Dendritic cell treated with granulocyte-macrophage colony-stimulating factor and Interleukin-4, amounts not matched to agents 40 ng/mL and 50 ng/mL, for 4 days (primary cell): ENCODE results near the gene LMNTD2.
"Not testable (repeated sequence)": the region's sequence is repeated elsewhere in the genome, so short reads cannot be mapped to it uniquely, and the experiment has no call there.

ENCODE experiments used
- H3K27ac Mint-ChIP-seq: one replicate; pipeline ENCODE4 v1.8.0; 2022; ENCODE audit warnings: mild to moderate bottlenecking, mixed read lengths
- H3K27me3 Mint-ChIP-seq: one replicate; pipeline ENCODE4 v1.8.0; 2022; ENCODE audit warnings: mild to moderate bottlenecking, mixed read lengths
- H3K36me3 Mint-ChIP-seq: one replicate; pipeline ENCODE4 v1.8.0; 2022; ENCODE audit warnings: low read depth, mixed read lengths
- H3K4me1 Mint-ChIP-seq: one replicate; pipeline ENCODE4 v1.8.0; 2022; ENCODE audit warnings: low read depth, mixed read lengths
- H3K4me3 Mint-ChIP-seq: one replicate; pipeline ENCODE4 v1.8.0; 2022; ENCODE audit warnings: mild to moderate bottlenecking, moderate library complexity, mixed read lengths
- H3K9me3 Mint-ChIP-seq: one replicate; pipeline ENCODE4 v1.8.0; 2022; ENCODE audit warnings: mixed read lengths
- intact Hi-C: fragments of 100-400 bp; cut with micrococcal nuclease; formaldehyde crosslinking; loops from one replicate; pipeline ENCODE4 v1.15.0; 2022

The LMNTD2 gene

GRCh38 chr11:516918-517685, 43.4 kb downstream of the LMNTD2 start:
- H3K27me3 Mint-ChIP-seq, H3K27ac Mint-ChIP-seq, H3K4me3 Mint-ChIP-seq, intact Hi-C loops: not testable (repeated sequence)
- Mint-ChIP-seq H3K36me3 (peaks cover 43% of the 10 kb centered on the region), H3K9me3 (peaks cover 11% of the 10 kb centered on the region), H3K4me1 (peaks cover 52% of the 10 kb centered on the region)

GRCh38 chr11:516400-516799, 44.1 kb downstream of the LMNTD2 start:
- intact Hi-C loops: no loop called here
- Mint-ChIP-seq H3K36me3 (peaks cover 50% of the 10 kb centered on the region), H3K27ac (no peak overlapping the region), H3K4me1 (peaks cover 59% of the 10 kb centered on the region), H3K27me3 (no peaks in the 10 kb centered on the region), H3K4me3 (no peak overlapping the region), H3K9me3 (peaks cover 11% of the 10 kb centered on the region)

- Mint-ChIP-seq H3K36me3 (peaks cover 63% of the 10 kb centered on the region), H3K27me3 (no peaks in the 10 kb centered on the region), H3K27ac (peak overlapping the region; percentile 50), H3K4me1 (peaks cover 53% of the 10 kb centered on the region), H3K9me3 (peaks cover 11% of the 10 kb centered on the region), H3K4me3 (no peak overlapping the region)
- intact Hi-C loops: no loop called here
Observed at GRCh38 chr11:515131-515530, 45.4 kb downstream of the LMNTD2 start.

GRCh38 chr11:514606-515005, 45.9 kb downstream of the LMNTD2 start:
- Mint-ChIP-seq H3K27me3 (no peaks in the 10 kb centered on the region), H3K27ac (no peak overlapping the region), H3K9me3 (peaks cover 11% of the 10 kb centered on the region), H3K4me1 (peaks cover 57% of the 10 kb centered on the region), H3K36me3 (peaks cover 68% of the 10 kb centered on the region), H3K4me3 (no peak overlapping the region)
- intact Hi-C loops: no loop called here

GRCh38 chr11:512761-513595, 47.6 kb downstream of the LMNTD2 start:
- H3K4me3 Mint-ChIP-seq: peak overlapping the region; percentile 34
- peaks cover 85% of the 10 kb centered on the region for H3K36me3 Mint-ChIP-seq
- H3K4me1 Mint-ChIP-seq: peaks cover 59% of the 10 kb centered on the region
- H3K27me3 Mint-ChIP-seq: no peaks in the 10 kb centered on the region
- H3K27ac Mint-ChIP-seq: peak overlapping the region; percentile 72
- peaks cover 11% of the 10 kb centered on the region for H3K9me3 Mint-ChIP-seq
- intact Hi-C loops: no loop called here

- H3K27ac Mint-ChIP-seq: no peak overlapping the region
- H3K36me3 Mint-ChIP-seq: peaks cover 75% of the 10 kb centered on the region
- peak overlapping the region; percentile 20 for H3K4me3 Mint-ChIP-seq
- no peaks in the 10 kb centered on the region for H3K9me3 Mint-ChIP-seq
- peaks cover 57% of the 10 kb centered on the region for H3K4me1 Mint-ChIP-seq
- intact Hi-C loops: loop anchor here (10.0 kb wide), 1 partner anchor 304 kb away; the partner anchor contains the start of genes BET1L and RIC8A
- H3K27me3 Mint-ChIP-seq: no peaks in the 10 kb centered on the region
Observed at GRCh38 chr11:508956-509355, 51.6 kb downstream of the LMNTD2 start.

GRCh38 chr11:507727-508515, 52.6 kb downstream of the LMNTD2 start:
- peak overlapping the region; percentile 89 for H3K4me3 Mint-ChIP-seq
- H3K27ac Mint-ChIP-seq: peak overlapping the region; percentile 100
- no peaks in the 10 kb centered on the region for H3K9me3 Mint-ChIP-seq
- peaks cover 48% of the 10 kb centered on the region for H3K4me1 Mint-ChIP-seq
- no peaks in the 10 kb centered on the region for H3K27me3 Mint-ChIP-seq
- peaks cover 77% of the 10 kb centered on the region for H3K36me3 Mint-ChIP-seq
- intact Hi-C loops: loop anchor here (1.0 to 10.0 kb wide), 3 partner anchors 60 to 303 kb away; partner anchors contain the start of genes BET1L and RIC8A

- H3K27me3 Mint-ChIP-seq: no peaks in the 10 kb centered on the region
- H3K4me1 Mint-ChIP-seq: peaks cover 48% of the 10 kb centered on the region
- no peaks in the 10 kb centered on the region for H3K9me3 Mint-ChIP-seq
- peak within 1 kb of the TSS; percentile 89 for H3K4me3 Mint-ChIP-seq
- intact Hi-C loops: loop anchor here (1.0 to 10.0 kb wide), 3 partner anchors 59 to 302 kb away; partner anchors contain the start of genes BET1L and RIC8A
- H3K27ac Mint-ChIP-seq: peak within 1 kb of the TSS; percentile 100
- H3K36me3 Mint-ChIP-seq: peaks cover 81% of the 10 kb centered on the region
Observed at GRCh38 chr11:506995-507726, 53.4 kb downstream of the LMNTD2 start, which contains the start of gene RNH1. Gene RNH1 (minus strand): TSS chr11:507242. CDS start chr11:502162, 5,080 bp downstream.

GRCh38 chr11:506238-506994, 54.1 kb downstream of the LMNTD2 start:
- Mint-ChIP-seq H3K36me3 (peaks cover 81% of the 10 kb centered on the region), H3K4me3 (peak overlapping the region; percentile 89), H3K4me1 (peaks cover 48% of the 10 kb centered on the region), H3K27ac (peak overlapping the region; percentile 100), H3K9me3 (no peaks in the 10 kb centered on the region), H3K27me3 (no peaks in the 10 kb centered on the region)
- intact Hi-C loops: loop anchor here (2.0 to 10.0 kb wide), 2 partner anchors 100 to 302 kb away; partner anchors contain the start of genes BET1L and RIC8A

GRCh38 chr11:504994-505344, 55.6 kb downstream of the LMNTD2 start:
- H3K27ac Mint-ChIP-seq: peak overlapping the region; percentile 100
- H3K9me3 Mint-ChIP-seq: no peaks in the 10 kb centered on the region
- intact Hi-C loops: loop anchor here (2.0 to 10.0 kb wide), 2 partner anchors 32 to 300 kb away; partner anchors contain the start of genes BET1L, LRRC56 and RIC8A
- H3K27me3 Mint-ChIP-seq: no peaks in the 10 kb centered on the region
- H3K4me1 Mint-ChIP-seq: peaks cover 57% of the 10 kb centered on the region
- peak overlapping the region; percentile 89 for H3K4me3 Mint-ChIP-seq
- peaks cover 81% of the 10 kb centered on the region for H3K36me3 Mint-ChIP-seq
